H9 (cell line): ENCODE results near the gene DOCK1. TPM values are rescaled to one million over a fixed set of nuclear protein-coding genes. Genes with fewer than 3 reads are reported as not detected.

Experiments
- DNase-seq: peaks from one replicate; pipeline ENCODE4 v3.0.0-alpha.2; 2017
- H2AFZ ChIP-seq: one replicate; pipeline ENCODE4 v1.6.1; 2013; ENCODE audit warnings: mild to moderate bottlenecking, low read length, control low read depth, moderate library complexity
- H2AK5ac ChIP-seq: 2 replicates; pipeline ENCODE4 v1.6.1; 2013; ENCODE audit warnings: low read length, control low read depth, mixed read lengths; ENCODE audit not compliant: insufficient read length
- H2BK120ac ChIP-seq: one replicate; pipeline ENCODE4 v1.6.1; 2013; ENCODE audit warnings: low read depth, mild to moderate bottlenecking, low read length, control low read depth, inconsistent platforms; ENCODE audit not compliant: poor library complexity, severe bottlenecking
- H2BK12ac ChIP-seq: 2 replicates; pipeline ENCODE4 v1.6.1; 2013; ENCODE audit warnings: low read length, control low read depth, mixed read lengths, low read depth; ENCODE audit not compliant: insufficient read length
- H2BK15ac ChIP-seq: 2 replicates; pipeline ENCODE4 v1.6.1; 2013; ENCODE audit warnings: low read depth, low read length, control low read depth
- H2BK20ac ChIP-seq: one replicate; pipeline ENCODE4 v1.6.1; 2013; ENCODE audit warnings: low read depth, mild to moderate bottlenecking, low read length, control low read depth, inconsistent platforms; ENCODE audit not compliant: poor library complexity, severe bottlenecking
- H2BK5ac ChIP-seq: 2 replicates; pipeline ENCODE4 v1.6.1; 2013; ENCODE audit warnings: low read length, control low read depth, mixed read lengths; ENCODE audit not compliant: insufficient read length
- H3K14ac ChIP-seq: 2 replicates; pipeline ENCODE4 v1.6.1; 2013; ENCODE audit warnings: low read length, control low read depth; ENCODE audit not compliant: insufficient read depth
- H3K18ac ChIP-seq: 2 replicates; pipeline ENCODE4 v1.6.1; 2013; ENCODE audit warnings: low read depth, mild to moderate bottlenecking, mixed read lengths, low read length, control low read depth; ENCODE audit not compliant: insufficient read length
- H3K23ac ChIP-seq: 2 replicates; pipeline ENCODE4 v1.6.1; 2013; ENCODE audit warnings: low read length, control low read depth, mixed read lengths, low read depth; ENCODE audit not compliant: insufficient read length
- H3K23me2 ChIP-seq: 2 replicates; pipeline ENCODE4 v1.6.1; 2013; ENCODE audit warnings: low read depth, mild to moderate bottlenecking, mixed read lengths, low read length, control low read depth; ENCODE audit not compliant: insufficient read length, poor library complexity, severe bottlenecking
- H3K27ac ChIP-seq: 2 replicates; pipeline ENCODE4 v1.5.1; 2013; ENCODE audit warnings: low read length, control low read depth, mixed read lengths, low read depth; ENCODE audit not compliant: insufficient read length
- H3K27me3 ChIP-seq: 2 replicates; pipeline ENCODE4 v1.6.1; 2013; ENCODE audit warnings: low read length, control low read depth, inconsistent platforms; ENCODE audit not compliant: insufficient read depth
- H3K4ac ChIP-seq: 2 replicates; pipeline ENCODE4 v1.6.1; 2013; ENCODE audit warnings: low read depth, mild to moderate bottlenecking, control low read depth, inconsistent platforms, low read length, moderate library complexity
- H3K4me1 ChIP-seq: 2 replicates; pipeline ENCODE4 v1.6.1; 2013; ENCODE audit warnings: low read length, control low read depth, inconsistent platforms; ENCODE audit not compliant: insufficient read depth
- H3K4me2 ChIP-seq: 2 replicates; pipeline ENCODE4 v1.6.1; 2013; ENCODE audit warnings: low read length, control low read depth, mixed read lengths; ENCODE audit not compliant: insufficient read length, insufficient read depth
- H3K56ac ChIP-seq: 2 replicates; pipeline ENCODE4 v1.6.1; 2013; ENCODE audit warnings: low read depth, mild to moderate bottlenecking, mixed read lengths, low read length, control low read depth; ENCODE audit not compliant: insufficient read length
- H3K79me1 ChIP-seq: 2 replicates; pipeline ENCODE4 v1.6.1; 2013; ENCODE audit warnings: low read depth, mild to moderate bottlenecking, moderate library complexity, low read length, control low read depth, inconsistent platforms; ENCODE audit not compliant: insufficient read depth, poor library complexity, severe bottlenecking
- H3K79me2 ChIP-seq: 2 replicates; pipeline ENCODE4 v1.6.1; 2013; ENCODE audit warnings: low read length, control low read depth, inconsistent platforms; ENCODE audit not compliant: insufficient read depth
- H3K9ac ChIP-seq: 2 replicates; pipeline ENCODE4 v1.6.1; 2013; ENCODE audit warnings: low read length, control low read depth, mixed read lengths; ENCODE audit not compliant: insufficient read length; ENCODE audit errors: extremely low read depth
- H3K9me3 ChIP-seq: one replicate; pipeline ENCODE4 v1.6.1; 2013; ENCODE audit warnings: low read depth, low read length, inconsistent platforms; ENCODE audit not compliant: control insufficient read depth
- H3T11ph ChIP-seq: one replicate; pipeline ENCODE4 v1.6.1; 2013; ENCODE audit warnings: mild to moderate bottlenecking, low read length, control low read depth, inconsistent platforms
- H4K20me1 ChIP-seq: one replicate; pipeline ENCODE4 v1.6.1; 2013; ENCODE audit not compliant: control insufficient read depth, insufficient read length, insufficient read depth
- H4K5ac ChIP-seq: 2 replicates; pipeline ENCODE4 v1.6.1; 2013; ENCODE audit warnings: low read depth, mild to moderate bottlenecking, mixed read lengths, low read length, control low read depth; ENCODE audit not compliant: insufficient read length
- H4K8ac ChIP-seq: replicated peaks from 2 replicates; pipeline ENCODE4 v1.6.1; 2013; ENCODE audit warnings: low read length, control low read depth, mixed read lengths, low read depth; ENCODE audit not compliant: insufficient read length
- H4K91ac ChIP-seq: 2 replicates; pipeline ENCODE4 v1.6.1; 2013; ENCODE audit warnings: low read depth, mild to moderate bottlenecking, moderate library complexity, mixed read lengths, low read length, control low read depth; ENCODE audit not compliant: insufficient read length
- H3K27ac Mint-ChIP-seq, 3 experiments: 2 replicates in 2 of 3; 3 replicates in 1 of 3; pipeline ENCODE4 v1.8.0; 2020 to 2021; ENCODE audit warnings: mixed read lengths in 3 of 3, mild to moderate bottlenecking in 1 of 3, moderate library complexity in 1 of 3
- H3K27me3 Mint-ChIP-seq: 2 replicates; pipeline ENCODE4 v1.8.0; 2021; ENCODE audit warnings: low read depth, mild to moderate bottlenecking, moderate library complexity, mixed read lengths
- H3K36me3 Mint-ChIP-seq, 3 experiments: 2 replicates in 2 of 3; 3 replicates in 1 of 3; pipeline ENCODE4 v1.8.0; 2020 to 2021; ENCODE audit warnings: low read depth in 3 of 3, mixed read lengths in 3 of 3; ENCODE audit not compliant: insufficient read depth in 1 of 3
- H3K4me1 Mint-ChIP-seq, 2 experiments: 2 replicates each; pipeline ENCODE4 v1.8.0; 2020; ENCODE audit warnings: mixed read lengths in 2 of 2
- H3K4me3 Mint-ChIP-seq, 2 experiments: 2 replicates in 1 of 2; 3 replicates in 1 of 2; pipeline ENCODE4 v1.8.0; 2020 to 2021; ENCODE audit warnings: mild to moderate bottlenecking in 2 of 2, mixed read lengths in 2 of 2, moderate library complexity in 1 of 2
- H3K9me3 Mint-ChIP-seq, 2 experiments: 2 replicates in 1 of 2; 3 replicates in 1 of 2; pipeline ENCODE4 v1.8.0; 2020; ENCODE audit warnings: mild to moderate bottlenecking in 2 of 2, mixed read lengths in 2 of 2, moderate library complexity in 1 of 2
- CTCF ChIP-seq: fragments of 200-600 bp; sonication (generic); conservative IDR thresholded peaks from 3 replicates; pipeline ENCODE4 v1.8.0; 2021; ENCODE audit warnings: antibody characterized with exemption, mild to moderate bottlenecking
- WGBS: extraction: QIAGEN DNeasy Blood & Tissue Kit; methylation state at CpG from one replicate; pipeline ENCODE4 v1.1.7; 2013; ENCODE audit warnings: missing lambda C conversion rate, low lambda C conversion rate, mixed read lengths; ENCODE audit not compliant: insufficient read length; ENCODE audit errors: extremely low coverage; 5-methylcytosine and 5-hydroxymethylcytosine counted together
- total RNA-seq: library from RNA; stranded (reverse); gene quantifications from 2 replicates; pipeline ENCODE4 v1.2.1, GENCODE V29; 2021

Gene DOCK1
- total RNA-seq, 1 experiment from 2014 or later, result 57.0 TPM

GRCh38 chr10:127435246-127435645 lies 530.0 kb downstream of the DOCK1 start:
- H2BK15ac ChIP-seq, result no peak overlapping the region
- H3K4me1 Mint-ChIP-seq, result peaks cover 0 to under 1% of the 10 kb centered on the region in 2 experiments; a peak in 1 of 4 replicates

More at GRCh38 chr10:127435246-127435645, 530.0 kb downstream of the DOCK1 start:
- no peak overlapping the region for H2BK5ac ChIP-seq
- H2AK5ac ChIP-seq, result no peak overlapping the region
- no peak overlapping the region for H3K4me2 ChIP-seq
- no peak overlapping the region for H4K91ac ChIP-seq
- no peak overlapping the region for H3K27ac Mint-ChIP-seq
- no peaks in the 10 kb centered on the region for H3K79me2 ChIP-seq
- no peaks in the 10 kb centered on the region for H3K4me1 ChIP-seq
- H2AFZ ChIP-seq, result no peak overlapping the region
- no peak overlapping the region for H3K14ac ChIP-seq
- H3K4me3 Mint-ChIP-seq, result no peak overlapping the region
- no peak overlapping the region for H3K27ac ChIP-seq
- no peak overlapping the region for H3K4ac ChIP-seq
- H4K8ac ChIP-seq, result no peak overlapping the region
- no peak overlapping the region for H3K56ac ChIP-seq
- no peak overlapping the region for H3K18ac ChIP-seq
- H3K27me3 Mint-ChIP-seq, result peaks cover 3% of the 10 kb centered on the region
- H4K20me1 ChIP-seq, result no peaks in the 10 kb centered on the region
- no peak overlapping the region for H3K9ac ChIP-seq
- no peak overlapping the region for H2BK12ac ChIP-seq
- no peak for DNase-seq
- H3K9me3 Mint-ChIP-seq, result peaks cover 11 to 19% of the 10 kb centered on the region in 2 experiments; a peak in 4 of 5 replicates
- no peak for TF ChIP-seq CTCF
- H3K9me3 ChIP-seq, result no peaks in the 10 kb centered on the region
- no peaks in the 10 kb centered on the region for H3K27me3 ChIP-seq
- no peaks in the 10 kb centered on the region for H3K23me2 ChIP-seq
- H4K5ac ChIP-seq, result no peak overlapping the region
- WGBS, result no CpG with 5 or more reads among the region's 7 CpGs
- H3T11ph ChIP-seq, result no peak overlapping the region
- H2BK20ac ChIP-seq, result no peak overlapping the region
- no peak overlapping the region for H2BK120ac ChIP-seq
- H3K23ac ChIP-seq, result no peak overlapping the region
- H3K36me3 Mint-ChIP-seq, result peaks cover 42 to 61% (median 56%) of the 10 kb centered on the region in 3 experiments
- no peaks in the 10 kb centered on the region for H3K79me1 ChIP-seq
